Fibroblast of skin of right biceps (primary cell): ENCODE results near the gene SETBP1.

Experiments used
- DNase-seq: peaks from one replicate; pipeline ENCODE4 v3.0.0-alpha.2; 2013

Gene SETBP1

GRCh38 chr18:44679914-44680272 is 795 bp upstream of the SETBP1 start:
- DNase-seq, result peak; percentile 72

DNA sequence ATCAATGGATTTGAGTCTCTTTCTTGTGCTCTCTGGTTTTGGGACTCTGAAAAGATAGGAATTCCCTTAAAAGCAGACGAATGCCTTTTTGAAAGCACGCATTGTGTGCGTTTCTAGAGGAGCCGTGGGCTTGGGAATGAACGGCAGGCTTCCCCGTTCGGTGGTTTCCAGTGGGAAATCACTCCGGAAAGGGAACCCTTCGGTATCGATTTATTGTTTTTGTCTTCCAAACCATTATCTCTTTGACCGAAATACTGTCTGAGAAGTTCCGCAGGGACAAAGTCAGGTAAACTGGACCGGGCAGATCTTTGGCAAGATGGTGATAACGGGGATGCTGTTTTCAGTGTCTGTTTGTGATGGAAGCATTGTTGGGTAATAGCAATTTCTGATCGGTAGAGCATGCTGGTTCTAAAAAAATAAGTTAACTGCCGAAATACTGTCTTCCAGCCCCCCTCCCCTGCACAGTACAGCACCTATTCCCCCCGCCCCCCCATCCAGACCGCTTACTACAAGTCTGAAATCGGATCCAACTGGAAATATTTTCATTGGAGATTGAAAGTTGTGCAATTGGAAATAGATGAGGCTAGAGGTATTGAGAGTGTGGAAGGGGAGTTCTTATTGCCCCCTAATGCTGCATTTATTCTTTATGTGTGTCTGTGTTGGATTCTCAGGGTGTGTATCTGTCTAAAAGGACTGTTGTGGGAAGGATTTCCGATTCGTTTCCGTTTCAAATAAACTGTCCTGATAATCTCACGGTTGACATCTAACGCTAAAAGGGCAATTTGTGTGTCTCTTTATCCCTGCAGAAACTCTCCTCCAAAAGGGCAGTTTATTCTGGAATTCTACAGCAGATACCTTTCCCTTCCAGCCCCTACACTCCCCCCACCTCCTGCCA is 635 bp downstream of the SETBP1 start:
- DNase-seq, result peak; percentile 11

DNA sequence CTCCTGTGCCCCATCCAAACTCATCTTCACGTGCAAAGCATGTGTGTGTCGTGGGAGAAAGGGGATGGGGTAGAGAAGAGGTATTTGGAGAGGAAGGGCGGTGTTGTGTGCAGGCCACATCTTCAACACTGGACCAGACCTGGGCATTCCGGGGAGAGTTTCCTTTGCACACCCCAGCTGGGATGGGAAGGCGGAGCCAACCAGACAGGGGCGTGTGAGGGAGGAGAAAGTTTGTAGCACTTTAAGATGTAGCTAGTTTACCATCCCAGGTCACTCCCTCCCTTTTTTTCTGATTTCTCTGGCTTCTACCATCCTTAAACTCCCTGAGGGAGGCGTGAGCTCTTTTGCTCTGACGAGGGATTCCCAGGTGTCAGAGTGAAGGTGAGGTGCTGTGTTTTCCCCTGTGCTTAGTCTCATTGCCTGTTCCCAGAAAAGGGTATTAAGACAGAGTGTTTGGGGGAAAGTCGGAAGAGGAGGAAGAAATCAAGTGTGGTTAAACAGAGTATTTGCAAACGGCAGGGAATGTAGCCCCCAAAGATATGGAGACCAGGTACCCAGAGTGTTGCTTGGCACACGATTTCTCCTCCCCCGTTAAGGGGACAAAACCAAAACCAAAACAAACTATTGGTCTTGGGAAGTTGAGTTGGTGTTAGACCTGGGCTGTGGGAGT is 1.6 kb downstream of the SETBP1 start:
- DNase-seq, result peak; percentile 6

GRCh38 chr18:44682871-44683221 is 2.2 kb downstream of the SETBP1 start:
- peak; percentile 17 for DNase-seq

DNA sequence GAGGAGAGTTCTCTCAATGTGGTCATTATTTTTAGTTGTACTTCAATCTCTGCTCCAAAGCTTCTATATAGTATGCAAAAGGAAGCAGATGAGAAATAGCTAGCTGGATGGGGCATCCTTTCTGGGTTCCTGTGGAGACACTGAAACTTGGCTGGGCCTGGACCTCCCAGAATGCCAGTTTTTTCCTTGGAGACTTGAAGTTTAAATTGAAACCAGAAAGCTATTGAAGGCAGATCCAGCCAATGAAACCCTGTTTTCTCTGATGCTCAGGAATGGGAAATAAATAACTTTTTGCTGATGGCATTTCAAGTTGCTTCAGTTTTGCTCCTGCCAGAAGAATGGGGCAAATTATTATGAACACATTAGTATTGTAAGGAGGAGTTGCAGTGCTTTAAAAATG is 2.9 kb downstream of the SETBP1 start:
- peak; percentile 31 for DNase-seq

DNA sequence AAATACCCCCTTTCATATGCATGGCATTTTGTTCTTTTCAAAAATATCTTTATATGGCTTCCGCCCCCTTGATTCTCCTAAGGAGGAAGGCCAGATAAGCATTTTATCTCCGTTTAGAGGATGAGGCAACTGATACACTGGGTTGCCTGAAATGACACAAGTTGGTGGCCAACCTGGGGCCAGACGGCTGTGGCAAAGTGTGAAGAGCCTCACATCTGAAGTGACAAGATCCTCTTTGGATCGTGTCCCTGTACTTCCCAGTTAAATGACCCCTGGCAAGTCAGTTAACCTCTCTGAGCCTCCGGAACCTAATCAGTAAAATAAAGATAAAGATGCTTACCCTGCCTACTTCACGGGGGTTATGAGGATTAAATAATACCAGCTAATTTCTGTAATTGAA is 4.6 kb downstream of the SETBP1 start:
- DNase-seq, result no peak

DNA sequence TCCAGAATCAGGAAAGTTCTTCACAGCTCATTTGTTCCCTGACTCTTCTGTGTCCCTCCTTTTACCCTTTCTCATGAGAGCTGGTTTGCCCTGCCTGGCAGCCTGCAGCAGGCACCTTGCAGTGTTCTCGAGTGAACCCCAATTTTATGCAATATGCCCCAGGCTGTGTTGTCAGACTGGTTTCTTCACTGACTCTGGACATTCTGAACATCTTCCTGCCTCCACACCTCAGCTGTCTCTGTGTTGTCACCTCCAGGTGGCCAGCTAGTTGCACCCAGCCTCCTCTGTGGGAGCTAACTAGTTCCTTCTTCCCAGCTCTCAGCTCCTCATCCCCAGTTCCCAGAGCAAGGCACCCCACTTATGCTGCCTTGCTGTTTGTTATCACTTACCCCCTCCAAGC is 5.5 kb downstream of the SETBP1 start:
- no peak for DNase-seq

DNA sequence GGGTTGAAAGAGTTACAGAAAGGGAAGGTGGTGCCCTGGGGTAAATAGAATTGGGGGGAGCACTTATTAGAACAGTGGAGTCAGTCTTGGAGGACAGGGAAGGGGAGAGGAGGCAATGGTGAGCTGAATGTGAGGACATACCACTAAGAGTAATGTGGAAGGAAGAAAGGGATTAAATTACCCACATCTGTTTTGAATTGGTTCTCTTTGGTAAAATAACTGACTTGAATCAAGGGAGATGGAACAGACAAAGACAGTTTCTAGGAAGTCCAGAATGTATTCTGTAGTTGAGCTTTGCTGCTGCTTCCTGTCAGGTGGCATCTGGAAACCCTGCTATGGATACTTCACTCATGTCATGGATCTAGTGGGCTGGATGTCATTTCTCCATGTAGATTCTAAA is 6.7 kb downstream of the SETBP1 start:
- peak; percentile 40 for DNase-seq

DNA sequence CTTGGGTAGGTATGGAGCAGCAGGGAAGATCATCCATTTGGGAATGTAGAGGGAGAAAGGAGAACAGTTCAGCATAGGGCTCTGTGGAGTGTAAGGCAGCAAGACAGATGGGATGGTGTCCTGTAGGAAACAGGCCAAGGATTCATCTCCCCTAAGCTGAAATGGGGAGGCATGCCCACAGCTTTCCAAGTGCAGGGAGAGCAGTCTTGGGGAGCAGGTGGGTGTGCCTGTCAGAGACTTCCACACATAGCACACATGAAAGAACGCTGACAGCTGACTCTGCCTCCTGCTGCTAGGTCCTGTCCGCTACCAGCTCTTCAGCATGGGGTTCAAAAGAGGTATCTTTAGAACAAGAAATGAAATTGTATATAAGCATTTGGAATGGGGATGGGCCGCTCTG is 9.0 kb downstream of the SETBP1 start:
- DNase-seq, result no peak

GRCh38 chr18:44691148-44691925 is 10.6 kb downstream of the SETBP1 start:
- DNase-seq, result no peak

DNA sequence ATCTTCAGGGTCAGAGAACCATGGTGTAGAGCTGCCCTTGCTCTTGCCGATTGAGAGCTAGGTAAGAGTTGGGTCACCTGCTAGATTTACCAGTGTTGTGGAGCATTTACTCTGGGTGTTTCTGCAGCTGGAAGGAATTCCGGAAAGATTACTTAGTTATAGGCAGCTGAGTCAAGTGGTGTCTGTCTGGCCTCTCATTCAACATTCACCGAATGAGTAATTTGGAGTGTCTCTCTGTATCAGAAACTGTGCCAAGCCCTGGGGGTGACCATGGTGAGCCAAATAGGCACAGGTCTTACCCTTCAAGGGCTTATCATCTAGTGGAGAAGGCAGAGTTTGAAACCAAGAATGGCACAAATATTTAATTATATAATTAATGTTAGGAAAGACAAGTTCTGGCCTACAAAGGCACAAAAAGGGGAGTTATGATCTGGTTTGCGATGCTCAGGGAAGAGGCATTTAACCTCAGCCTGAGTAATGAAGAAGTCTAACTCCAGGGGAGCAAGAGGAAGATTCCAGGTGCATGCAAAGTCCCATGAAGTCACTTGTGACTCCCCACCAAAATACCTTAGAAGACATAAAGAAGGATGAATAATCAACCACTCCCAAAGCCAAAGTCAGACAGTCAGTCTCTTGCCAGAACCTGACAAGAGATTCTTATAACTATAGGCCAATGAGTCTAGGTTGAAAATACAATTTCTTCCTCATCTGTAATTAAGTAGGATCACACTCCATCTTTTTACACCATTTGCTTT is 12.5 kb downstream of the SETBP1 start:
- DNase-seq, result peak; percentile 58

- DNase-seq, result no peak
Observed at GRCh38 chr18:44695503-44695902, 14.8 kb downstream of the SETBP1 start.

GRCh38 chr18:44696892-44697291 is 16.2 kb downstream of the SETBP1 start:
- DNase-seq, result no peak

- no peak for DNase-seq
Observed at GRCh38 chr18:44697315-44697714, 16.6 kb downstream of the SETBP1 start.

DNA sequence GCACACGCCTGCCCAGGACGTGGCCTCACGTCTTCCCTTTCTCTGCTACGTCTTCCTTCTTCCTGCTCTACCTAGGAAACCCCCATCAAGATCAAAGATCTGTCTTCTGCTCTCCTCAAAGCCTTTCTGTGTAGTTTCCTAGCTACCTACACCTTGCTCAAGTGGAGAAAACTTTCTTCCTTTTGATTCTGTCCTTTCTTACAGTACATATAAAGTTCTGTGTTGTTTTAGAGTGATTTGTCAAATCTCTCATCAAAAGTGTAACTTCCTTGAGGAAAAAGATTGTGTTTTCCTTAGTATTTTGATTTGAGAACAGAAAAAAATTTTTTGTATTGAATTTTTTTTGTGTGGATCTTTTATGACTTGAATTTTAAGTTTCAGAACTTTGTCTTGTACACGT is 17.8 kb downstream of the SETBP1 start:
- no peak for DNase-seq

DNA sequence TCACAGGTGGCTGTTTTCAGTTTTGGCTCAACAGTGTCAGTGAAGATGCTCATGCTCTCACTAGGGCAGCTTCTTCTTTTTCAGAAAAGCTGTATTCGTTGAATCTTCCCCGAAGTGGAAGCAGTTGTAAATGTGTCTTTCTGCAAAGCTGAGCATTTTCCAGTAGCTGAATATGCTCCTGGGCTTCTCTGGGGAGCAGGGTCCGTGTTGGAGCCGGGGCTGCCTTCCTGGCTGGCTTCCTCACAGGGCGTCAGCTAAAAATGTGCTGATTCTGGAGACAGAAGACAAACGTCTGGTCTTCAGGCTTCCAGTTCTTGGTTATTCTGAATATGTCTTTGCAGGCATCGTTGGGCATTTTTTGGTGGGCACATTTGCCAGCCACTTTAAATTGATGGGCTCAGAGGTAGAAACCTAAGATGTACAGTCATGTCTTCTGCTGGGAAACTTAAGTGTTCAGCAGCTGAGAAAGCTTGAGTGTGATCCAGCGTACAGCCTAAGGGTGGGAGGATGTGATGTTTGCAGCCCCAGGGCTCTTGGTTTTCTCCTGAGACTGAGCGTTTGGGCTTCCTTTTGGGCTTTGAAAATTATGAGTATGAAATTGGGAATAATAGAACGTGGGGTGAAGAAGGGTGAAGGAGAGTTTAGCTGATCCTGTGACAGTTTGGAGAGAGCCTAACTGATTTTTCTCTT is 19.0 kb downstream of the SETBP1 start:
- DNase-seq, result no peak

- DNase-seq, result no peak
Observed at GRCh38 chr18:44700652-44701051, 20.0 kb downstream of the SETBP1 start.

- no peak for DNase-seq
Observed at GRCh38 chr18:44701227-44701626, 20.5 kb downstream of the SETBP1 start.

DNA sequence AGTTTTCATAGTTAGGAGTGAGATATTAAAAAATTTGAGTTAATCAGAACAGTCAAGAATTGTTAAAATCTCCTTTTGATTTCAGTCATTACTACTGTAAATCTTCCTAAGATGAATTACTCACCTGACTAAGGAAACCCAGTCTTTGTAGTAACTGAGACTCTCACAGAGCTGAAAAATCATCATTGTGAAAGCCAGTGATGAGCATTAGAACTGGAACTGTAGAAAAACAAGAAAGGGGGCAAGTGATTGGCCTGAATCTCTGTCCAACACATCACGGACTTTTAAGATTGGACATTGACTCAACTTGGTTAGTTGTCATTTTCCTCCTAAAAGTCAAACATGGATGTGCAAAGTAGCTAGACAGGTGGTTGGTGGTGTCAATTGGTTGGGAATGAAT is 21.9 kb downstream of the SETBP1 start:
- no peak for DNase-seq

DNA sequence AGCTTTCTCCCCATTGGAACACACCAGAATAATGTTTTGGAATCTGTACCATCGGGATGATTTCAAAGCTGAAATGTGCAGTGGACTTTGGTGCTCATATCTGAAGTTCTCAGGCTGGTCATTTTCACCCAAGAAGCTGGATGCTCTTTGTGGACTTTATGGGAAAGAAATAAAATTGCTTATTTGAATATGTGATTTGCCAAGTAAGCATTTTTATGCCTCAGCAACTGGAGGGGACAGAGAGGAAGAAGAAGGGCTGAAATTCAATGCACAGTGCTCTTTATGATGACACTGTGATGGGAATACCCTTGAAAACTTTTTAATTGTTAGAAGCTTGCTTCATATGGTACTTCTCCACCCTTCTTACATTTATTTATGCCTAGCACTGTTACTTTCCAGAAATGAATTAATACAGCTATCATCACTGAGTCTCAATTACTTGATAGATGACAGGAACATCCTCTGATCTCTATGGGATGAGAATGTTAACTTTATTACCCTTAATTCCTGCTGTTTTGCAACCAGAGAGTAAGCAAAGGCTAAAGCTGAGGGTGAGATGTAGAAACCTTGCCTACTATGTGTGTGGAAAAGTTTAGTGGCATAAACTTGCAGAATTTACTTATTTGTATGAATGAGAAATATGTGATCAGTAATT is 23.6 kb downstream of the SETBP1 start:
- peak; percentile 6 for DNase-seq

- DNase-seq, result no peak
Observed at GRCh38 chr18:44705075-44705675, 24.5 kb downstream of the SETBP1 start.
